ENCODE results near the gene HIVEP3. TPM values are rescaled to one million over a fixed set of nuclear protein-coding genes. Genes with fewer than 3 reads are reported as not detected.
A peak's percentile ranks its signal among the peaks of the same experiment; 100 is the strongest.

Gene HIVEP3
- total RNA-seq, 1 donor from 2014 or later: 10.1 TPM

GRCh38 chr1:41872074-41872473, 46.6 kb downstream of the HIVEP3 start:
- DNase-seq (ENCODE audit: low spot score): no peak

- no peak for DNase-seq (ENCODE audit: low spot score)
Observed at GRCh38 chr1:41870076-41870562, 48.6 kb downstream of the HIVEP3 start.

- no peak for DNase-seq (ENCODE audit: low spot score)
Observed at GRCh38 chr1:41868241-41868998, 50.3 kb downstream of the HIVEP3 start.

GRCh38 chr1:41866285-41866684, 52.4 kb downstream of the HIVEP3 start:
- DNase-seq (ENCODE audit: low spot score): no peak

GRCh38 chr1:41864471-41865040, 54.2 kb downstream of the HIVEP3 start:
- no peak for DNase-seq (ENCODE audit: low spot score)

- DNase-seq (ENCODE audit: low spot score): no peak
Observed at GRCh38 chr1:41863718-41864117, 55.0 kb downstream of the HIVEP3 start.

- DNase-seq (ENCODE audit: low spot score): no peak
Observed at GRCh38 chr1:41862384-41863221, 56.1 kb downstream of the HIVEP3 start.

- no peak for DNase-seq (ENCODE audit: low spot score)
Observed at GRCh38 chr1:41861535-41862383, 57.0 kb downstream of the HIVEP3 start.

GRCh38 chr1:41860771-41861170, 58.0 kb downstream of the HIVEP3 start:
- DNase-seq (ENCODE audit: low spot score): no peak

GRCh38 chr1:41860214-41860613, 58.5 kb downstream of the HIVEP3 start:
- no peak for DNase-seq (ENCODE audit: low spot score)

- no peak for DNase-seq (ENCODE audit: low spot score)
Observed at GRCh38 chr1:41859686-41860085, 59.0 kb downstream of the HIVEP3 start.

GRCh38 chr1:41856944-41857285, 61.8 kb downstream of the HIVEP3 start:
- DNase-seq (ENCODE audit: low spot score): no peak

GRCh38 chr1:41856151-41856943, 62.4 kb downstream of the HIVEP3 start:
- no peak for DNase-seq (ENCODE audit: low spot score)

GRCh38 chr1:41855713-41856112, 63.0 kb downstream of the HIVEP3 start:
- no peak for DNase-seq (ENCODE audit: low spot score)

GRCh38 chr1:41853907-41854306, 64.8 kb downstream of the HIVEP3 start:
- no peak for DNase-seq (ENCODE audit: low spot score)

GRCh38 chr1:41852091-41852490, 66.6 kb downstream of the HIVEP3 start:
- DNase-seq (ENCODE audit: low spot score): no peak

GRCh38 chr1:41851589-41851988, 67.1 kb downstream of the HIVEP3 start:
- peak; percentile 60 for DNase-seq (ENCODE audit: low spot score)

GRCh38 chr1:41850029-41850428, 68.7 kb downstream of the HIVEP3 start:
- no peak for DNase-seq (ENCODE audit: low spot score)

GRCh38 chr1:41849211-41849759, 69.4 kb downstream of the HIVEP3 start:
- no peak for DNase-seq (ENCODE audit: low spot score)

GRCh38 chr1:41848216-41848952, 70.3 kb downstream of the HIVEP3 start:
- no peak for DNase-seq (ENCODE audit: low spot score)
